Stimulated activated CD8-positive, alpha-beta memory T cell treated with anti-CD3 and anti-CD28 coated beads, Interleukin-2, amount 100 ng/mL, for 1 hour (primary cell): ENCODE measurements around the gene MDK.

Experiments
- DNase-seq, 2 donors: peaks; one replicate each; pipeline ENCODE4 v3.0.0-alpha.2; 2020; ENCODE audit warnings: low read depth in 2 of 2

MDK gene, protein sequence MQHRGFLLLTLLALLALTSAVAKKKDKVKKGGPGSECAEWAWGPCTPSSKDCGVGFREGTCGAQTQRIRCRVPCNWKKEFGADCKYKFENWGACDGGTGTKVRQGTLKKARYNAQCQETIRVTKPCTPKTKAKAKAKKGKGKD

DNA sequence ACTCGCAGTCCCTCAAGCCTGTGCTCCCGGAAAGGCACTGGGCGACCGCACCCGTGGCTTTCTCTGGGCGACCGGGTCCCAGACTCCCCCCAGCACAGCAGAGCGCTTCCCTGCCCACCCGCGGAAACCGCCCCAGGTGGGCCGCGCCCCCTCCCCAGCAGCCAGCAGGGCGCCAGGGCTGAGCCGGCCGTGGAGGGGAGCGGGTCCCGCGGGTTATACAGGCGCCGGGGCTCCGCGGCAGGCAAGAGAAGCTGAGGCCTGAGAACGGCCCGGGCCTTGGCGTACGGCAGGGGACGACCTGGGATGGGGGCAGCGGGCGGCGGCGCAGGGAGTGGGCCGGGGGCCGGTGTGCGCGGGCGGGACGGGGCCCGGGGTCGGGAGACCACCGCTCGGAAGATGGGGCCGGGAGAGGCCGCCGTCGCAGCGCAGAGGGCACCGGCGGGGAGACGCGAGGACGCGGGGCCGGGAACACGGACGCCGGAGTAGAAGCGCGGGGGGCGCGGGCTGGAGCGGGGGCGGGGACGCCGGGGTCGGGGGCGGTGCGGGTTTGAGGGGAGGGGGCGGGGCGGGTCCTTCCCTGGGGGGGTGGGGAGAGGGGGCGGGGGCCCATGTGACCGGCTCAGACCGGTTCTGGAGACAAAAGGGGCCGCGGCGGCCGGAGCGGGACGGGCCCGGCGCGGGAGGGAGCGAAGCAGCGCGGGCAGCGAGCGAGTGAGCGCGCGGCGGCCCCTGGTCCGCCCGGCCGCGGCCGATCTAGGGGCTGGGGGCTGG, at the start of gene MDK:
Gene MDK (plus strand): TSS at position 622 of the 771 bp plus-strand sequence. CDS start 389 bp downstream, outside the sequence.
- DNase-seq: no peak

DNA sequence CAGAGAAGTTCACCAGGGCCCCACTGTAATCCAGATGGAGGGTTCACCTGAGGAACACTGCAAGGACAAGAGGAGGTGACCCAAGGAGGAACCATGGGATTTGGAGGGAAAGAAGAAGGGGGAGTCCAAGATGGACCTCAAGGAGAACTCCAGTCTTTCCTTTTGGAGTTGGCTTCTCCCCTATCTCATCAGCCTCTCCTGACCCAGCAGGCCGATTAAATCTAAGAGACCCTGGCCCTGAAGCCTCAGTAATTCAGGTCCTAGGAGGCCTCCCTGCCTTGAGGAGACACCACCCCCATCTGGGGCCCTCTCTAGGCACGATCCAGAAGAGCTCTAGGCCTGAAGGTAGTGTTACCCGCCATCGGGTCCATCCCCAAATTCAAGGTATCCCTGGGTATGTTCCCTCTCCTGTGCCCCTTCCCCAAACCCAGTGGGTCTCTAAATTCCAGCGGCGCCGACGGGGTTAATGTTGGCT, 49.3 kb upstream of the MDK start:
- no peak for DNase-seq

DNA sequence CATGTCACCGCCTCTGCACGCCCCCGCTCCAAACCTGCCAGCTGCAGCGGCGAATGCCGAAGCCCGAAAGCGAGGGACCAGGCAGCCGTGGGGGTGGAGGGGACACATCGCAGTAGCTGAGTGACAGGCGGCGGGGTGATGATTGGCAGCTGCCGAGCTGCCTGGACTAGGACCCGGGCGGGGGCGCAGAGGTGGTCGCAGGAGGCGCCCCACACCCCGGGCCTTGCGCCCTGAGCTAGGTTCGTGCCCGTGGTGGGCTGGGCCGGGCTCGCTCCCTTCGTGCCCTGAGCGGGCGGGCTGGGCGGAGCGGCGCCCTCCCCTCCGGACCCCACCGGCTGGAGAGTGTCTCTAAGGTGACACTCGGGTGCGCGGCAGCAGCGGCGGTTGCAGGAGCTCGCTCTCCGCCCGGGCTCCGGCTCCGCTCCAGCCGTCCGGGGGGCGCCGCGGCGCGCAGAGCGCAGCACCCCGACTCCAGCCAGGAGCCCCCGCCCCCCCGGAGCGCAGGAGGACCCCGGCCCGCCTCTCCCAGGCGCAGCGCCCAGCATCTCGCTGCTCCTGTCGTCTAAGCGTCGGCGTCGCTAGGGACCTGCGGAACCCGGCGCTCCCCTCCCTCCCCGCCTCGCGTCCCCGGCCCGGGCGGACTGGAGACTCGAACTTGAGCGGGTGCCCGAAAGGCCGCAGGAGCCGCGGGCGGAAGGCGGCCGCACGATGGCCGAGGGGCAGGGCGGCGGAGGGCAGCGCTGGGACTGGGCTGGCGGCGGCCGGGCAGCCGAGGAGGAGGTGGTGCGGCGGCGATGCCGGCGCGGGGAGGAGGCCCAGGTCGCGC, 48.7 kb upstream of the MDK start:
- no peak for DNase-seq

DNA sequence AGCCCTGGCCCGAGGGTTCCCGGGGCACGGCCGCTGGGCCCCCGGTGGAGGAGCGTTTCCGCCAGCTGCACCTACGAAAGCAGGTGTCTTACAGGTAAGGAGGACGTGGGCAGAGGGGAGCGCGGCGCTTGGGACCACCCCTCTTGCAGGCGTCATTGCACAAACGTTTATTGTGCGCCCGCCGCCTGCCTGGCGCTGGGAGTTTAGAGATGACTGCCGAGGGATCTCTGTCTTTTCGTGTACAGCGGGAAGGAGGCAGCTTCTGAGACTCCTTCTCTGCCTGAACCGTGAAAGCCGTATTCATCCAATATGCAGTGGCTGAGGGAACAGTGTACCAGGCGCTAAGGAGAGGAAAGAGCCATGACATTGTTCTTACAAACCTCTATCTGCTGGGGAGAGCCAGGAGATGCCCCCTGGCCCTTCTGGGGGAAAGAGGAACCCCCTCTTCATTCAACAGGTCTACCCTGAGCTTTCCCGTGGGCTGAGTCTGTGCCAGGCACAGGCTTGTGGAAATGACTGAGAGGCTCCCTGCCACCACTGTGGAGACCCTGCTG, 48.0 kb upstream of the MDK start:
- no peak for DNase-seq

DNA sequence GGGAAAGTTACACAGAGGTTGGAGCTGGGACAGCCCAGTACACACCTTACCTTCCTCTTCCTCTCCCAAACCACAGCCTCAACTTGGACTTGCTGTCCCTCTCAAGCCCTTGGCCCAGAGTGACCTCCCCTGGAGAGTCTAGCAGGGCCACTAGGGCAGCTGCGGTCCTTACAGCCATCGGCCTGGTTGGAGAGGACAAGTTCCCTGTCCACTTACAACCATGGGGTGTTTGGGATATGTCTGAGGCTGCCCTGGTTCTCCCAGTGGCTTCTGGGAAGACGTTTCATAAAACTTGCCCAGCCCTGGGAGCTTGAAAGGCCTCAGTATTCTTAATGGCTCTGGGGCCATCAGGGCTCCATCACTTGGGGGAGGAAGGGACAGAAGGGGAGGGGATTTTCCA, 47.3 kb upstream of the MDK start:
- no peak for DNase-seq

DNA sequence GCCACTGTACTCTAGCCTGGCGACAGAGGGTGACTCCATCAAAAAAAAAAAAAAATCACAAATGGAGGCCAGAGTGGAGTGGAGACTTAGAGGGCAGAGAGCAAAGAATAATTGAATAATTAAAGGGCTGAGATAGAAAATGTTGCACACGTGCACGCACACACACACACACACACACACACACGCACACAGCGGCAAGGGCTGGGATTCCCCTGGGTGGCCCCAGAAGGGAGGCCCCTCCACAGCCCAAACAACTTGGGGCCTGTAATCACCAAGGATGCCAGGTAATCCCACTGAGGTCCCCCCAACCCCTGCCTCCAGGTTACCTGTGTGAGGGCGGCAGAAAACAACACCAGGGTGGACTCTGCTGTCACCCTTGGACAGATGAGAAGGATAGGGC, 46.2 kb upstream of the MDK start:
- no peak for DNase-seq

DNA sequence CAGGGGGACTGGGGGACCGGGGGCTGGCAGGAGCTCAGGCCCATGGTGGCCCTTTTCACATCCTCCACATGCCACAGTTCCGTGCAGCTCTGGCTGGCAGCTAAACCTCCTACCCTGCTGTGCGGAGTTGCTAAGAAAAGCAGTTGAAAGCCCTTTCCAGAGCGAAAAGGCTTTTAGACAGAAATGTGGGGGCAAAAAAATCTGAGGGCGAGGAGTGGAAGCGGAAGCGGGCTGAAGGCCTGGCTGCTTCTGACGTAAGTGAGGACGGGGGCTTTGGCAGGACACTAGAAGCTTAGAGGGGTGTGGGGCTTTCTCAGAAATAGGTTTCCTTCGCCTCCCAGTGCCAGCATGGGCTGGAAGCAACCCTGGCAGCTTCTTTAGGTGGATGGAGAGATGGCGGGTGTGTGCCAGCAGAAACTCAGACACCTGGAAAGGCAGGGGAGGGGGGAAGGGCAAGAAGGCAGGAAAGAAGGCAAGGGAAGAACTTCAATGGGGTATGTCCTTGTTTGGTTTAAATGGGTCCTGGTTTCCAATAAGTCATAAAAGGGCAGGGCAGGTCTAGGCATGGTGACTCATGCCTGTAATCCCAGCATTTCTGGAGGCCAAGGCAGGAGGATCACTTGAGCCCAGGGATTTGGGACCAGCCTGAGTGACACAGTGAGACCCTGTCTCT, 45.4 kb upstream of the MDK start:
- no peak for DNase-seq

DNA sequence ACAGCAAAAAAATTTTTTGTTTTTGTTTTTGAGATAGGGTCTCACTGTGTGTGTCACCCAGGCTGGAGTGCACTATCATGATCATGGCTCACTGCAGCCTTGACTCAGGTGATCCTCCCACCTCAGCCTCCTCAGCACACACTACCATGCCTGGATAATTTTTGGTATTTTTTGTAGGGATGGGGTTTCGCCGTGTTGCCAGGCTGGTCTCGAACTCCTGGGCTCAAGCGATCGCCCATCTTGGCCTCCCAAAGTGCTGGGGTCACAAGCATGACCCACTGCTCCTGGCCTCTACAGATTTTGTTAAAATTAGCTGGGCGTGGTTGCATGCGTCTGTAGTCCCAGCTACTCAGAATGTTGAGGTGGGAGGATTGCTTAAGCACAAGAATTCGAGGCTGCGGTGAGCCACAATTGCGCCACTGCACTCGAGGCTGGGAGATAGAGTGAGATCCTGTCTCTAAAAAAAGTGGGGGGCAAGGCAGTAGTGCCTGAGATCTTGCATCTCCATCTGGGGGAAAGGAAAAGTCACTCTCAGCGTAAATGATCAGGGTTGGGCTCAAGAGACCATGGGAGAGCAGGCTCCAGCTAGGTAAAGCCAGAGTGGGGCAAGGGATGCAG, 44.8 kb upstream of the MDK start:
- no peak for DNase-seq

DNA sequence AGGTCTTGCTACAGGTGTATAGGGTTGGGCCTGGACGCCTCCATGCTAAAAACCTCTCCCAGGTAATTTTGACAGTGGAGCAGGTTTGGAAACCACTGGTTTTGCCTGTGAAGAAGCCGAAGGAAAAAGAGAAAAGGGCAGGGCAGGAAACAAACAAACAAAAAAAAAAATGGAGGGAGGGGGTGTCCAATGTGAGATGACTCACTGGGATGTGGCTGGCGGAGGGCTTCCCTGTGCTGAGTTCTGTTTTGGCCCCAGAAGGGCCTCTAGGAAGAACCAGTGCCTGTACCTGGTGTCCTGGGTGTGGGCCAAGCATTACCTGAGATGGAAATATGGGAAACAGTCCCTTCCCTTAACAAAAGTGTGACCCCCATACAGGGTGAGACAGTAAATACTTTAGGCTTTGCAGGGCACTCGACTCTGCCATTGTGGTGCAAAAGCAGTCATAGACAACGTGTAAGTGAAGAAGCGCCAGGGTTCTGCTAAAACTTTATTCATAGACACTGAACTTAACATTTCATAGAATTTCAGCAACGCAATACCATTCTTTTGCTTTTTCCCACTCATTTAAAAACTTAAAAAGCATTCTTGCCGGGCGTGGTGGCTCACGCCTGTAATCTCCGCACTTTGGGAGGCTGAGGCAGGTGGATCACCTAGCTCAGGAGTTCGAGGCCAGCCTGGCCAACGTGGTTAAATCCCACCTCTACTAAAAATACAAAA, 43.7 kb upstream of the MDK start:
- no peak for DNase-seq

DNA sequence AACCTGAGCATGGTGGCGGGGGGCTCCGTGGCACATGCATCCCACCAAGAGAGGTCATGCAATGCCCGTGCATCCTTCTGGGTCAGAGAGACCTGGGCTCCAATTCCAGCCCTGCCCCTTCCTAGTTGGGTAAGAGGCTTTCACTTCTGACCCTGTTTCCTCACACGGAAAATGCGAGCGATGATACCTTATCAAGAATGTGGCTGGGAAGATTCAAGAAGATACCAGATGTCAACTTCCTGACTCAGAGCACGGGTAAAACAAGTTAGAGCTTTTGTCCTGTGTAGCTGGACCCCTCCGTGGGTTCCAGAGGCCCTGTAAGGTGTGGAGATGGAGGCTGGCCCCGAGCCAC, 42.9 kb upstream of the MDK start:
- DNase-seq: no peak

DNA sequence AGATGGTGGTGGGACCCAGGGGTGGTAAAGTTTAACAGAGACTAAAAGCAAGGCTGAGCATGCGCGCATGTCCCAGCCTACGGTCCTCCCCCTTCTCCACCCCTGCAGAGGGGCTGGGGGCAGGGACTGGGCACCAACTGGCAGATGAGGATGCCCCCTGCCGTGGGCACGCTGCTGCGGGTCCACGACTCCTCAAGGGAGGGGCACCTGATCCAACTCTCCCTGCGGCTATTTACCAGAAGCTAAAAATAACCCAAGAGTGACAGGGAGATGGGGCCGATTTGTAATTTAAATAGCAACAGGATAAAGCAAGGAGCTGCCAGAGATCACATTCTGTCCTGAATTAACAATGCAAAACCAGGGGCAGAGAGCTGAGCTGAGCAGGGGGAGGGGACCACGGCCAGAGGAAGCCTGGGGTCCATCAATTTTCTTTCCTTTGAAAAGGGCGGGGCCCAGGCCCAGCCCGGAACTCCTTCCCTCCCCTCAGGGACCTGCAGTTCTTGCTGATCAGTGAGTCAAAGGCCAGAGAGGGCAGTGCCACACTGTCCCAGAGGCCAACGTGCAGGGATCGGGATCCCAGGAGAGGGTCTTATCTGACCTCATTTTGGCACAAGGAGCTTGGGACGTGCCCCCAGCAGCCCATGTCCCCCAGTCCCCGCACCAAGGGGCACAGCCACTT, 42.3 kb upstream of the MDK start:
- no peak for DNase-seq

DNA sequence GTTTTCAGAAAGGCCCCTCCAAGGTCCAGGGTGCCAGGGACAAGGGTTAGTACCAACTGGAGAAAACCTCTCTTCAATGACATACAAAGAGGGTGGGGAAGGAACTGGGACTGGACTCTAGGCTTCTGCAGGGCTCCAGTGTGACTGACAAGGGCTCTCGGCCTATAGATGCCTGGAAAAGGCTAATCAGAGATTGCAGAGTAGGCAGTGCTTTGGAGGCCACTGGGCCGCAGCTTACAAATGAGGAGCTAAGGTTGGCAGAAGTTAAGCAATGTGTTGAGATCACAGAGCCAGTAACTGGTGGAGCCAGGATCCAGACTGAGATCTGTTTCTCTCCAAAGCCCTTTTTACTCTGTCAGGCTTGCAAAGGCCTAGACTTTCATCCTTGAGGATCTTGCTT, 41.7 kb upstream of the MDK start:
- DNase-seq: no peak

DNA sequence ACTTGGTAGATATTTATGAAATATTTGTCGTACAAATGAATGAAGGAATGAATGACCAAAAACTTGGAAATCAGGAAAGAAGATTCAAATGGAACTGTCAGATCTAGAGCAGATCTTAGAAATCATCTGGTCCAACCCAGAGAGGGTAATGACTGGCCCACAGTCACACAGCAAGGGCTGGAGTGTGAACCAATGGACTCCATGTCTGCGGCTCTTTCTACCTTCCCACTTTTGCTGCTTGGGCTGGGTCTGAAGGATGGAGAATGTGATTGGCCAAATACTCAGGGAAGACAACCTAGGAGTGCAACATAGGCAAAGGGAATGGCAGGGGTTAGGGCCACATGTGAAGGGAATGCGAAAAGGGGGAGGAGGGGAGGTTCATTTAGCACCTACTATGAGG, 40.0 kb upstream of the MDK start:
- no peak for DNase-seq

DNA sequence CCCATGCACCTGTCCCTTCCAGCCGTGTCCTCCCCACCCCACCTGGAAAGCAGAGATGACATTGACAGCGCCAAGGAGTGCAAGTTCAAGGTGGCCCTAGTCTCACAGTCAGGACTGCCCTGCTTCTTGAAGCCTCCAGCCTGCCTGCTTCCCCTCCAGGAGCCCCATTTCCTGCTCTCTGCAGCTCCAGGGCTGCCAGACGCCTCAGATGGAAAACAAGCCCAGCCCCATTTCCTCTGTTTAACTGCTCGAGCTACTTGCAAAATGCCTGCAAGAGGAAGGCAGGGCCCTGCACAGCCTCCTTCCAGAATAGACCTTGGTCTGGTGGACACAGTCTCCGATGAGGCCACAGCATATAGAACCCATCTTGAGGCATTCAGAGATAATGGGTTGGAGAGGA, 39.2 kb upstream of the MDK start:
- no peak for DNase-seq

DNA sequence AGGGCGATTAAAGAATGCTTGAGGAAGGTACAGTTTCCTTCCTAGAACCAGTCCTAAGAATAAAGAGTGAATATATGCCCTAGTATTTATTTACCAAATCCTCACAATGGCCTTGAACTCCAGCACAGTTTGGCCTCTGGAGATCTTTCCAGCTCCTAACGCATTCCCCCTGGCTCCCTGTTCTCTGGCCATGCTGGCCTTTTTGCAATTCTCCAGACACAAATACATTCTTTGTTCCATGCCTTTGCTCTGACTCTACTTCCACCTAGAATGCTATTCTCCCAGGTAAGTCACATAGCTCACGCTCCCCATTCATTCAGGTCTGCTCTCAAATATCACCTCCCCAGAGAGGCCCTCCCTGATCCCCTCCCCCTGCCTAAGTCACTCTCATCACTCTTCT, 37.9 kb upstream of the MDK start:
- no peak for DNase-seq

DNA sequence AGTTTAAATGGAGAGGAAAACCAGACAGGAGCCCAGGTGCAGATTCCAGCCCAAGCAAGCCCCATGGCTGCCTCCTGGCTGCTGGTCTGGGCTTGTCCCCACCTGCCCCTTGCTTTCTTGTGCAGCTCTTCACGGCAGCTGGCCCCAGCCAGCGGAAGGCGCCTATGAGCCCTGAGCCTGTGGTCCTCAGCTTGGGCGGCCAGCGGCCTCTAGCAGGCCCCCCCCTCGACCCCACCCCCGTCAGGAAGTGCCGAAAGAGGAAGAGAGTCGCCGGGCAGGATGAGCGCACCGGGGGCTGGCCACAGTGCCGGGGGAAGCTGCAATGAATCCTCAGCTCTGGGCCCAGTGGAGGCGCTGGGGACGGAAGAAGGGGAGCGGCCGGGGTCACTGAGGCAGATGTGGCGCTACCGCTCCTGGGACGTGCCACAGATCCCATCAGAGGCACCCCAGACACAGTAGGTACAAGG, 36.3 kb upstream of the MDK start:
- no peak for DNase-seq

DNA sequence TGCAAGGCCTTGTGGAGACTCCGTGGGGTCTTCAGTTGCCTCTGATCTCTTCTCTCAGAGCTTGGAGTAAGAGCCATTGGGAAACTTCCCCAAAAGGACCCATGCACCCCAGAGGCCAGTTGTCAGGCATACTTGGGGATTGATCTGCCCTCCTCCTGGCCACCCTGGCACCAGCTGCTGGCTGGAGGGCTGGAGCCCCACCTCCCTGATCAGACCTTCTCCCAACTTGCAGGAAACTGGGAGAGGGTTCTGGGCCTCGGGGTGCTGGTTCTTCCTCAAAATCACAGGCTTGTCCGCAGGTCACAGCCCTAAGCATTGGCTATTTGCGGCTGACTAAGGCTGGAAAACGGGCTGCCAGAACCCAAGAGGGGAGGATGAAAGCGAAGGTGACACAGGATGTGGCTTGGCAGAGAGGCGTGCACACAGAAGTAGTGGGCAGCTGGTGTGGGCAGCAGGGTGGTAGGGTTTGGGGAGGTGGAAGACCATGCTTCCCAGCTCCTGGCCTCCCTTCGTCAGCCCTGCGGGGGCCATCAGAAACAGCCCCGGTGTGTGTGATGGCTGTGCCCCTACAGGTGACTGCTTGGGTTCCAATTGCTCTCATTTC, 35.5 kb upstream of the MDK start:
- no peak for DNase-seq

DNA sequence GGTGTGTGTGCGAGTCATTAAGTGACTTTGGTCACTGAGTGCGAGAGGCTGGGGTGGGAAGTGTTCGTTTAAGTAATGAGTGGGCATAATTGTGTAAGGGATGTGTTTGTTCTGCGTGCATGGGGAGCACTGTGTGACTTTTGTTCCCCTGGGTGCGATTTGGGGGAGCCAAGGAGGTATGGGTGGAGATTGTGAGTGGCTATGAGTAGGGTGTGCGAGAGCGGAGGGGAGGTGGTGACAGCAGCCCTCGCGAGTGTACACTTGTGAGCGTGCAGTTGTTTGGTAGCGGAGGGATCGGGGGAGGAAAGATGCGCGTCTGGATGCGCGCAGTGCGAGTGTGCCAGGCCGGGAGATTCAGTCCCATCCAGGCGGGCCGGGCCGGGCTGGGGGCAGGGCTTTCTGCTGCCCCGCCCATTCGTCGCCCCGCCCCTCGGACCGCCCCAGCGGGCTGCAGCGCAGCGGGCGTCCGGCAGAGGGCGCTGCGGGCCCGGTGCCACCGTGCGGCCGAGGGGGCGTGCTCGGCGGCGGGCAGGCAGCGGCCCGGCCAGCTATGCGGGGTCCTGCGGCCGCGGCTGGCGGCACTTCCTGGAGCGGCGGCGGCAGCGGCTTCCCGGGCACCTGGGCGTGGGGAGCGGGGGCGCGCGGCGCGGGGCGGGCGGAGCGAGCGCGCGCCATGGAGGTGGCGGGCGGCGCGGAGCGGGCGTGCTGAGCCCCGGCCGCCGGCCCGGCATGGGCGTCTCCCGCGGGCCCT, 34.4 kb upstream of the MDK start, which contains the start of gene DGKZ:
Gene DGKZ (plus strand): TSS at position 578 of the 751 bp plus-strand sequence. CDS start 197 bp downstream, outside the sequence.
- DNase-seq: peak; percentile 77 to 80
